Kidney (tissue), 14 donors: ENCODE results near the gene MAPK1. TPM values are rescaled to one million over a fixed set of nuclear protein-coding genes. Genes with fewer than 3 reads are reported as not detected.
A peak's percentile ranks its signal among the peaks of the same experiment; 100 is the strongest.

Source experiments
- DNase-seq, 5 donors: peaks; one replicate each; pipeline ENCODE4 v3.0.0-alpha.2; 2013 to 2020
- FAIRE-seq: peaks from 2 replicates; lab custom pipeline; 2012; peaks lifted over from hg19 to GRCh38; lab: Jason Lieb, UNC
- H3K27ac ChIP-seq, 2 donors: one replicate each; pipeline ENCODE4 v1.7.0; 2013; ENCODE audit warnings: low read depth in 2 of 2, low read length in 2 of 2, inconsistent platforms in 1 of 2
- H3K27me3 ChIP-seq: one replicate; pipeline ENCODE4 v1.7.1; 2013; ENCODE audit warnings: low read length, inconsistent platforms; ENCODE audit not compliant: control insufficient read depth, insufficient read depth
- H3K36me3 ChIP-seq, 3 donors: one replicate each; pipeline versions ENCODE4 v1.7.0 to v1.7.1; 2013; ENCODE audit warnings: low read length in 3 of 3, control low read depth in 1 of 3, inconsistent platforms in 1 of 3; ENCODE audit not compliant: insufficient read depth in 3 of 3, control insufficient read depth in 2 of 3
- H3K4me1 ChIP-seq, 3 donors: one replicate each; pipeline versions ENCODE4 v1.7.0 to v1.7.1; 2013; ENCODE audit warnings: low read length in 3 of 3, inconsistent platforms in 1 of 3, low read depth in 1 of 3; ENCODE audit not compliant: control insufficient read depth in 2 of 3, insufficient read depth in 2 of 3
- H3K4me3 ChIP-seq, 3 donors: one replicate each; pipeline versions ENCODE4 v1.7.0 to v1.8.1; 2013; ENCODE audit warnings: low read length in 3 of 3, control low read depth in 1 of 3, inconsistent platforms in 1 of 3
- H3K9ac ChIP-seq, 3 donors: one replicate each; pipeline versions ENCODE4 v1.7.0 to v1.7.1; 2013; ENCODE audit warnings: low read length in 3 of 3, control low read depth in 1 of 3, inconsistent platforms in 1 of 3
- H3K9me3 ChIP-seq, 3 donors: one replicate each; pipeline versions ENCODE4 v1.7.0 to v1.7.1; 2013; ENCODE audit warnings: low read length in 3 of 3, control low read depth in 1 of 3, inconsistent platforms in 1 of 3; ENCODE audit not compliant: control insufficient read depth in 2 of 3, insufficient read depth in 1 of 3
- CTCF ChIP-seq: IDR thresholded peaks from 3 replicates; pipeline ENCODE4 v1.5.1; 2012; ENCODE audit warnings: mild to moderate bottlenecking, moderate library complexity, borderline replicate concordance; ENCODE audit not compliant: insufficient read depth; ENCODE audit errors: extremely low read depth
- intact Hi-C: fragments of 100-400 bp; cut with DNase I; formaldehyde crosslinking; loops from one replicate; pipeline ENCODE4 v1.11.1; 2022
- polyA plus RNA-seq: library from polyadenylated mRNA; stranded (reverse); fragments of 350-450 nt; fragmentation: Illumina TruSeq; extraction: RNeasy Lipid Tissue Mini Kit (QIAGEN cat#74804); gene quantifications from one replicate; pipeline ENCODE4 v1.2.3, GENCODE V29; 2014; ENCODE audit warnings: low read depth, low replicate concordance; ENCODE audit not compliant: insufficient read depth
- total RNA-seq: library from RNA; stranded (reverse); fragmentation: NEBNext Ultra II Directional; extraction: Animal tissue kit (Norgen Biotek cat#: 25700); gene quantifications from one replicate; pipeline ENCODE4 v1.2.1, GENCODE V29; 2021
- donor health status: control.
- donor health status: control.
- donor health status: control.
- donor health status: control.
- donor health status: control.
- donor health status: DM: yes; HTN: yes; CAD: no.
- donor health status: Normal renal cell carcinoma (clear cell type).

Gene MAPK1
- total and polyA plus RNA-seq, 2 donors from 2014 or later, result 21.3 to 128 TPM

DNA sequence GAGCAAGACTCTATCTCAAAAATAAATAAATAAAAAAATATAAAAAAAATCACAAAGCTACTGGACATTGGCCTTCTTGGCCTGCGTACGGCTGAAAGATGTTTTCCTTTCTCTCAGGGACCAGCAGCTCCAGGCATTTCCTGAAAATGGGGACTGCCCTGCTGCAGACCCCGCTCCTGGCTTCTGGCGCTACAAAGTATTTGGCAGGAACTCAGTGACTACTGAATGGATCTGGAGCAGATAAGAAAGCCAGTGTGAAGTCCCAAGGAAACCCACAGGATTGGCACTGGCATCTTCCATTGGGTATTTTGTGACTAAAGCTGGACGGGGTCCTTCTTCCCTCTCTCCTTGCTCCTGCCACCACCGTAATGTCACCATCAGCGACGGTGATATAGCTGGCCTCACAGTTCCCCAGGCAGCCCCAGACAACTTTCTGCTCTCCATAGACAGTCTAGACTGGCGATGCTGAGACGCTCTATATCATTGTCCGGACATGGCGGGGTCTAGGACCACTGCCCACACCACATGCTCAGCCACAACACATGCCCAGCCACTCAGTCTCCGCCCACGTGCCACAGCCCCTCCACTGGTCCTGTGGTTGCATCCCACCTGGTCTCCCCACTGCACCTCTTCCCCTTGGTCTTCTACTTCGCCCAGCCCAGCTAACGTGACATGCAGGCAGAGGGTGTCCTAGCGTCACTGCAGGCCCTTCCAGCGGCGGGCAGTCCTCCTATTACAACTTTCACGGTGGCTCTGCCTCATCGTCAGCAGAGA lies 109.2 kb downstream of the MAPK1 start:
- H3K27ac ChIP-seq, result no peak overlapping the region
- TF ChIP-seq CTCF, result no peak
- H3K27me3 ChIP-seq, result no peaks in the 10 kb centered on the region
- H3K4me3 ChIP-seq, result no peak overlapping the region
- no peaks in the 10 kb centered on the region for H3K9me3 ChIP-seq
- intact Hi-C loops, result no loop called here
- FAIRE-seq (no peak), DNase-seq (no peak)
- peaks cover 0 to 2% (median 0%) of the 10 kb centered on the region in 3 donors for H3K4me1 ChIP-seq
- peaks cover 0 to 17% (median 15%) of the 10 kb centered on the region in 3 donors for H3K36me3 ChIP-seq
- no peak overlapping the region for H3K9ac ChIP-seq

- Histone ChIP-seq H3K36me3 (peaks cover 0 to 2% (median 0%) of the 10 kb centered on the region in 3 donors), H3K9me3 (no peaks in the 10 kb centered on the region), H3K27ac (no peak overlapping the region), H3K27me3 (no peaks in the 10 kb centered on the region), H3K9ac (no peak overlapping the region), H3K4me3 (no peak overlapping the region), H3K4me1 (peaks cover 0 to 2% (median 0%) of the 10 kb centered on the region in 3 donors)
- no peak for TF ChIP-seq CTCF
- intact Hi-C loops, result no loop called here
- FAIRE-seq (no peak), DNase-seq (no peak)
Observed at GRCh38 chr22:21755851-21756284, 111.6 kb downstream of the MAPK1 start.

- H3K4me1 ChIP-seq, result peaks cover 0 to 2% (median 0%) of the 10 kb centered on the region in 3 donors
- intact Hi-C loops, result no loop called here
- H3K9ac ChIP-seq, result no peak overlapping the region
- H3K36me3 ChIP-seq, result peaks cover 0 to 2% (median 0%) of the 10 kb centered on the region in 3 donors
- no peak overlapping the region for H3K27ac ChIP-seq
- peak overlapping the region in 1 of 3 donors; percentile 3 for H3K4me3 ChIP-seq
- no peak for FAIRE-seq
- no peaks in the 10 kb centered on the region for H3K9me3 ChIP-seq
- no peak for DNase-seq
- no peak for TF ChIP-seq CTCF
- H3K27me3 ChIP-seq, result no peaks in the 10 kb centered on the region
Observed at GRCh38 chr22:21754523-21754922, 112.9 kb downstream of the MAPK1 start.
